ENCODE measurements around the gene CPSF4L. TPM values are rescaled to one million over a fixed set of nuclear protein-coding genes. Genes with fewer than 3 reads are reported as not detected.
A peak's percentile ranks its signal among the peaks of the same experiment; 100 is the strongest.

Gene CPSF4L
- total and polyA plus RNA-seq, 2 of the 13 experiments (the other 11 are each of a cell fraction or from before 2014, with no cell fraction given) = 0.73 to 1.6 TPM

- no peak for TF ChIP-seq ATF7 (IDR thresholded peaks at IDR 0.05)
- TF ChIP-seq ATF7 (CRISPR knock-in tag; IDR thresholded peaks at IDR 0.05) = no peak; the same call in 1 of the 2 replicates
- peak; percentile 94; the same call in 1 of the 2 replicates for TF ChIP-seq ZFP90 (CRISPR knock-in tag; IDR thresholded peaks at IDR 0.05; ENCODE audit: borderline replicate concordance)
- TF ChIP-seq GTF2F1 (IDR thresholded peaks at IDR 0.05; ENCODE audit: low read length) = no peak
- no peak for TF ChIP-seq PLRG1 (conservative IDR thresholded peaks at IDR 0.05)
- no peak; the same call in 1 of the 2 replicates for TF ChIP-seq PHF20 (CRISPR knock-in tag; IDR thresholded peaks at IDR 0.05)
- TF ChIP-seq, protein P1, sequence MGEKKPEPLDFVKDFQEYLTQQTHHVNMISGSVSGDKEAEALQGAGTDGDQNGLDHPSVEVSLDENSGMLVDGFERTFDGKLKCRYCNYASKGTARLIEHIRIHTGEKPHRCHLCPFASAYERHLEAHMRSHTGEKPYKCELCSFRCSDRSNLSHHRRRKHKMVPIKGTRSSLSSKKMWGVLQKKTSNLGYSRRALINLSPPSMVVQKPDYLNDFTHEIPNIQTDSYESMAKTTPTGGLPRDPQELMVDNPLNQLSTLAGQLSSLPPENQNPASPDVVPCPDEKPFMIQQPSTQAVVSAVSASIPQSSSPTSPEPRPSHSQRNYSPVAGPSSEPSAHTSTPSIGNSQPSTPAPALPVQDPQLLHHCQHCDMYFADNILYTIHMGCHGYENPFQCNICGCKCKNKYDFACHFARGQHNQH (CRISPR knock-in tag; IDR thresholded peaks at IDR 0.05) = peak; percentile 64
- TF ChIP-seq KAT2B (IDR thresholded peaks at IDR 0.05; ENCODE audit: borderline replicate concordance, low read depth, low read length) = no peak
- no peak for TF ChIP-seq ZNF550 (CRISPR knock-in tag; IDR thresholded peaks at IDR 0.05; ENCODE audit: borderline replicate concordance)
- no peak for TF ChIP-seq SNRNP70 (IDR thresholded peaks at IDR 0.05; ENCODE audit: low read depth, low read length)
- no peak for TF ChIP-seq CEBPZ (IDR thresholded peaks at IDR 0.05; ENCODE audit: low read length)
- TF ChIP-seq, protein P2, sequence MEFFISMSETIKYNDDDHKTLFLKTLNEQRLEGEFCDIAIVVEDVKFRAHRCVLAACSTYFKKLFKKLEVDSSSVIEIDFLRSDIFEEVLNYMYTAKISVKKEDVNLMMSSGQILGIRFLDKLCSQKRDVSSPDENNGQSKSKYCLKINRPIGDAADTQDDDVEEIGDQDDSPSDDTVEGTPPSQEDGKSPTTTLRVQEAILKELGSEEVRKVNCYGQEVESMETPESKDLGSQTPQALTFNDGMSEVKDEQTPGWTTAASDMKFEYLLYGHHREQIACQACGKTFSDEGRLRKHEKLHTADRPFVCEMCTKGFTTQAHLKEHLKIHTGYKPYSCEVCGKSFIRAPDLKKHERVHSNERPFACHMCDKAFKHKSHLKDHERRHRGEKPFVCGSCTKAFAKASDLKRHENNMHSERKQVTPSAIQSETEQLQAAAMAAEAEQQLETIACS (CRISPR knock-in tag; IDR thresholded peaks at IDR 0.05) = no peak
- TF ChIP-seq ZNF367 (CRISPR knock-in tag; IDR thresholded peaks at IDR 0.05; ENCODE audit: borderline replicate concordance) = no peak
- TF ChIP-seq ZSCAN9 (CRISPR knock-in tag; IDR thresholded peaks at IDR 0.05; ENCODE audit: borderline replicate concordance) = peak; percentile 57; the same call in 1 of the 2 replicates
- peak; percentile 49 for TF ChIP-seq HMG20A (CRISPR knock-in tag; IDR thresholded peaks at IDR 0.05; ENCODE audit: borderline replicate concordance)
- TF ChIP-seq ZNF350 (CRISPR knock-in tag; IDR thresholded peaks at IDR 0.05; ENCODE audit: borderline replicate concordance, low read depth) = peak; percentile 87
- 0 out of 2 replicates have a peak, but pooled peaks have one; percentile 48 for TF ChIP-seq ISX (CRISPR knock-in tag; conservative IDR thresholded peaks at IDR 0.05)
- no peak for TF ChIP-seq NR1H2 (CRISPR knock-in tag; IDR thresholded peaks at IDR 0.05; ENCODE audit: borderline replicate concordance, low read depth)
- TF ChIP-seq ZNF382 (CRISPR knock-in tag; IDR thresholded peaks at IDR 0.05; ENCODE audit: borderline replicate concordance) = no peak
- no peak for TF ChIP-seq ARHGAP35 (CRISPR knock-in tag; IDR thresholded peaks at IDR 0.05; ENCODE audit: borderline replicate concordance)
- TF ChIP-seq ZNF383 (CRISPR knock-in tag; IDR thresholded peaks at IDR 0.05; ENCODE audit: borderline replicate concordance) = no peak
- TF ChIP-seq DNMT1 (CRISPR knock-in tag; IDR thresholded peaks at IDR 0.05) = no peak; the same call in 1 of the 2 replicates
- no peak for TF ChIP-seq RORA (CRISPR knock-in tag; IDR thresholded peaks at IDR 0.05)
- peak; percentile 68 for TF ChIP-seq ZNF501 (CRISPR knock-in tag; IDR thresholded peaks at IDR 0.05)
- no peak for TF ChIP-seq ZNF446 (CRISPR knock-in tag; IDR thresholded peaks at IDR 0.05)
- no peak for TF ChIP-seq XRCC5 (optimal IDR thresholded peaks at IDR 0.05; ENCODE audit: low read length)
Observed at GRCh38 chr17:73308017-73308823, 46.5 kb upstream of the CPSF4L start (continued).

All from HepG2 (cell line).